ENCODE data around the gene ABHD15.

The ABHD15 gene, protein sequence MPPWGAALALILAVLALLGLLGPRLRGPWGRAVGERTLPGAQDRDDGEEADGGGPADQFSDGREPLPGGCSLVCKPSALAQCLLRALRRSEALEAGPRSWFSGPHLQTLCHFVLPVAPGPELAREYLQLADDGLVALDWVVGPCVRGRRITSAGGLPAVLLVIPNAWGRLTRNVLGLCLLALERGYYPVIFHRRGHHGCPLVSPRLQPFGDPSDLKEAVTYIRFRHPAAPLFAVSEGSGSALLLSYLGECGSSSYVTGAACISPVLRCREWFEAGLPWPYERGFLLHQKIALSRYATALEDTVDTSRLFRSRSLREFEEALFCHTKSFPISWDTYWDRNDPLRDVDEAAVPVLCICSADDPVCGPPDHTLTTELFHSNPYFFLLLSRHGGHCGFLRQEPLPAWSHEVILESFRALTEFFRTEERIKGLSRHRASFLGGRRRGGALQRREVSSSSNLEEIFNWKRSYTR

DNA sequence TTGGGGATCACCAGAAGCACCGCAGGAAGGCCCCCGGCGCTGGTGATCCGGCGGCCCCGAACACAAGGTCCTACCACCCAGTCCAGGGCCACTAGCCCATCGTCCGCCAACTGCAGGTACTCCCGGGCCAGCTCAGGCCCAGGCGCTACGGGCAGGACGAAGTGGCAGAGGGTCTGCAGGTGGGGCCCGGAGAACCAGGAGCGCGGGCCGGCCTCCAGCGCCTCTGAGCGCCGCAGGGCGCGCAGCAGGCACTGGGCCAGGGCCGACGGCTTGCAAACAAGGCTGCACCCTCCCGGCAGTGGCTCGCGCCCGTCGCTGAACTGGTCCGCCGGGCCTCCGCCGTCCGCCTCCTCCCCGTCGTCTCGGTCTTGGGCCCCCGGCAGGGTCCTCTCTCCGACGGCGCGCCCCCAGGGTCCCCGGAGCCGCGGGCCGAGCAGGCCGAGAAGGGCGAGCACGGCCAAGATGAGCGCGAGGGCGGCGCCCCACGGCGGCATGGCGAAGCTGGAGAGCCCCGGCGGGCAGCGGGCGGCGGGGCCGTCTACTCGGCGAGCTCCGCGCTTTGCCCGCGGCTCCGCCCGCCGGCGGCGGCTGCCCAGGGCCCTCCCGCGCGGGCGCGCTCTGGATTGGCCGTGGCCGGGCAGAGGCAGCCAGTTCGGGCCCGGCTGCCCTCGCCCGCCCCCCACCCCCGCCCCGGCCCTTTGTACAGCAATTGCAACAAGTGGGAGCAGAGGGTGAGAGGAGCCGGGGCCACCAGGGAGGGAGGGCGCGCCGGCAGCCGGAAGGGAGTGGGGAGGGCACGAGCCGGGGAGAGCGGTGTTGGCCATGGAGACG, at the start of gene ABHD15:
TSS of gene ABHD15 (minus strand) at position 565 of the 831 bp plus-strand sequence. CDS start at position 494, 71 bp downstream.
- DNase-seq (ENCODE audit: low read depth) = no peak

DNA sequence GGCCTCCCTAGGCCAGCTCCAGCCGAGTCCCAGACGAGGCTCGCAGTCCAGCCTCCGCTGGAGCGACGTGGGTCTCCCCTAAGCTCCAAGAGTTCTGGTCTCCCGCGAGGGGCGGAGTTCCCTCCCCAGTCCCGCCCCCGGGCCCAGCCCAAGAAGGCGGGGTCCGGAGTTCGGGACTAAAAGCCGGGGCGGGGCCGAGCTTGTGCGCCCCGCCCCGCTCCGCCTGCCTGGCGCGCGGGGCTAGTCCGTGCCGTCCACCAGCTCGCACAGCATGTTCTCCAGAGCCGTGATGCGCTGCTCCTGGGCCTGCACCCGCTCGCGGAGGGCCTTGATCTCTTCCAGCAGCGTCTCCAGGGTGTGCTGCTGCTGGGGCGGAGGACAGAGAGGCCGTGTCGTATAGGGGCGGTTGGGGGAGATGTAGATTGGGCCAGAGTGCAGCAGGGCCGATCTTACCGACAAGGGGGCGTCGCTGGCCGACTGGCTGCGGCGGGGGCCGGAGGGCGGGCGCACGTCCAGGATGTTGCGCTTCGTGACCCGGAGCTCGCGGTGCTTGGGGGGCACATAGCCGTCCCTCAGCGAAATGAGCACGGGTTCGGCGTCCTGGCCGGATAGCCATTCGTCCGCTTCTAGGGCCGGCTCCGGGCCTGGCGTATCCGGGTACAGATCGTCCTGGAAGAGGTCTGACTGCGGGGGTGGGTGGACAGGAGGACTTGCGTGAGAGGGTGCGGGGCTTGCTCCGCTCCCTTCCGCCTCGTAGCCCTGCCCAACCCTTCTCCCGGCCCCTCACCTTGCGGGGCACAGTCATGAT, 48.9 kb upstream of the ABHD15 start:
- DNase-seq (ENCODE audit: low read depth) = no peak

DNA sequence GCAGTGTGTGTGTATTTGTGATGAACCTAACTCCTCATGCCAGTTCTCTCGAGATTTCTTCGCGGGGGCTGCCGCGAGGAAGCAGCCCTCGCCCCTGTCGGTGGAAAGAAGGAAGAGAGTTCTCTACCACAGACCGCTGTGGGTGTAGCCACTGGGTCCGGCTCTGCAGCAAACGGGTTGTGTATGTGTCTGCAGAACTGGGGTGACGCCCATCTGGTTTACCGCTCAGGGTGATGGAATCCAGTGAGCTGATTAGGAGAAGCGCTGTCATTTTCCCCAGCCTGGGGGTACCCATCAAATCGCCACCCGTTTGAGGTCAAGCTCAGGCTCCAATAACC, 48.2 kb upstream of the ABHD15 start:
- DNase-seq (ENCODE audit: low read depth) = no peak

DNA sequence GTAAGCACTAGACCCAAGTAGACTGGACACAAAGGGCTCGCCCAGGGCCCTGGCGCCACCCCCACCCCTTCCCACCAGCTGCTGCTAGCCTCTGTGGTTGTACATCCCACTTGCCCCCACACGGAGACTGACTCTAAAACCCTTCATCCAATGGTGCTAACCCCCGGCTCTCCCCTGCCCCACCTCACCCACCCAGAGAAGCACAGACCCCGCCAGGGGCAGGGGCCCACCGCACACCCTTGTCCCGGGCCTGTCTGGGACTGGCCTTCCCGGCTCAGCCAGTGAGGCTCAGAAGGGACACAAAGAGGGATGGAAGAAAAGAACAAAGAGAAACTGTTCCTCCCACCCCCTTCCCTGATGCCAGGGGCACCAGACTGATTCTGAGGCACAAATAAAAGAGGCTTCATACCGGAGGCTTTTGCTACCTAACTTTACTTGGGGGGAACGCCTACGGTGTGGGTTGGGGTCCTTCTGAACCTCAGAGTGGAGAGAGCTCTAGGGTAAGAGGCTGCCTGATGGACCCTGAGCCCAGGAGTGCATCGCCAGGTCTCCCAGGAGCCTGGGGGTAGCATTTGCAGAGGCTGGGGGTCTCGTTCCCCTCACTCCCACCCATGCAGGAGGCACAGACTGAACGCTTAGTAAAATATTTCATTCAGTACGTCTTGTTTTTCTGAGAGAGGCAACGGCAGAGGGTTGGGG, 47.7 kb upstream of the ABHD15 start:
- DNase-seq (ENCODE audit: low read depth) = no peak

DNA sequence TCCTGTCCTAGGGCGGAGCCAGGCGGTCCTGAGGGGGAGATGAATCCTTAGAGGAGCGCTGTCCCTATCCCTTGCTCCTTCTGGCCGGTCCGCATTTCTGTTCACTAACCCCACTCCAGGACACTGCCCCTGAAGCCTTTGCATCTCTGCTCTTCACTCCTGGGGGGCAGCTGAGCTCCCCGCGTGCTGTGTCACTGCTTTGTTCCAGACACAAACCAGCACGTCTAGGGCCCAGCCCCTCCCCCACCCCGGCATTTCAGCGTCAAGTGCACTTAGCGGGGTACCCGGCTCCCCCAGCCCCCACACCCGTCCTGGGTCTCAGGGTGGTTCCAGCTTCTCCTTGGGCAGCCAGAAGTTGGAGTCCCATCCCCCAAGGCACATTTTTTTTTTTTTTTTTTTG, 47.0 kb upstream of the ABHD15 start:
- no peak for DNase-seq (ENCODE audit: low read depth)

DNA sequence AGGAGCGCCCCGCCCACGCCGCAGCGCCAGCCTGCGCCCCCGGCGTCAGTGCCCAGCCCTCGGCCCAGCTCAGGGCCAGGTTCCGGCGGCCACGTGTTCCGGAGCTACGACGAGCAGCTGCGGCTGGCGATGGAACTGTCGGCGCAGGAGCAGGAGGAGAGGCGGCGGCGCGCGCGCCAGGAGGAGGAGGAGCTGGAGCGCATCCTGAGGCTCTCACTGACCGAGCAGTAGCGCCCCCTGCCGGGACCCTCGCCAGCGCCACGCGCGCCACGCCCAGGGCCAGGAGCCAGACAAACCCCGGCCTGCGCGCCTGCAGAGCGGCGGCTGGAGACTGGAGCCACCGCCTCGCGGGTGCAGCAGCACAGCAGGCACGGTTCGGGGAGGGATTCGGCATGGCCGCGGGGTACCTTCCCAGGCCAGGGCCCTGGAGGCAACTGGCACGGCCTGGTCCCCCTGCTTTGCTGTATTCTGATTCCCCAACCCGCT, 46.6 kb upstream of the ABHD15 start:
- no peak for DNase-seq (ENCODE audit: low read depth)

DNA sequence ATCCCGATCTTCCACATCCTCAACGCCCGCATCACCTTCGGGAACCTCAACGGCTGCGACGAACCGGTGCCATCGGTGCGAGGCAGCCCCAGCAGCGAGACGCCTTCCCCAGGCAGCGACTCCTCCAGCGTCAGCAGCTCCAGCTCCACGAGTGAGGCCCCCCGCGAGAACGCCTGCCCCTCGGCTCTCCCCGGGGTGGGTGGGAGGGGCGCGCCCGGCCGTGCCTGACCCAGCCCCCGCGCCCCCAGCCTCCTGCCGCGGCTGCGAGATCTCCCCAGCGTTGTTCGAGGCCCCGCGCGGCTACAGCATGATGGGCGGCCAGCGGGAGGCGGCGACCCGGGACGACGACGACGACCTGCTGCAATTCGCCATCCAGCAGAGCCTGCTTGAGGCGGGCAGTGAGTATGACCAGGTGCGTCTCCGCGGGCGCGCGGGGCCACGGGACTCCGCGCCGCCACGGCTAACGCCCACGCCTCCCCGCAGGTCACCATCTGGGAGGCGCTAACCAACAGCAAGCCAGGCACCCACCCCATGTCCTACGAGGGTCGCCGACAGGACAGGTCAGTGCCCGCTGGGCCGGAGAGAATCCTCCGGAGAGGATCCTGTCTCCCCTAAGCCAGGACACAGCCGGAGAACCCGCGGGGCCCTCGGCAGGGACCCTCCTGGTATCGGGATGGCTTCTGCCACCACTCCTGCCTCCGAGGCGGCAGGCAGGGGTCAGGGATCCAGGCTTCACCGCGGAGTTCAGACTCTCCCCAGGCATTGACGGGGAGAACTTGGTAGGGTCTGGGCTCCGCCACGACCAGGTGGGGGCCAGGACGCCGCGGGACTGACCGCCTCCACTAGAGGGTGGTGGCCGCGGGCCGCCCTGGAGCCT, 45.8 kb upstream of the ABHD15 start:
- DNase-seq (ENCODE audit: low read depth) = no peak

DNA sequence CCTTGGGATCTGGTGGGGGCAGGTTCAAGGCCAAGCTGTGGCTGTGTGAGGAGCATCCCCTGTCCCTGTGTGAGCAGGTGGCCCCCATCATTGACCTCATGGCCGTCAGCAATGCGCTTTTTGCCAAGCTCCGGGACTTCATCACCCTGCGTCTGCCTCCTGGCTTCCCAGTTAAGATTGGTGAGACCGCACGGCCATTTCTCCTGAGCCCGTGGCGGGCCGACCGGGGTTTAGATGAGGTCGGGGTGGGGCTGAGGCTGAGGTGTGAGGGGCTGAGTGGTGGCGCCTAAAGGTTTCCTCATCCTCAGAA, 45.2 kb upstream of the ABHD15 start:
- no peak for DNase-seq (ENCODE audit: low read depth)

DNA sequence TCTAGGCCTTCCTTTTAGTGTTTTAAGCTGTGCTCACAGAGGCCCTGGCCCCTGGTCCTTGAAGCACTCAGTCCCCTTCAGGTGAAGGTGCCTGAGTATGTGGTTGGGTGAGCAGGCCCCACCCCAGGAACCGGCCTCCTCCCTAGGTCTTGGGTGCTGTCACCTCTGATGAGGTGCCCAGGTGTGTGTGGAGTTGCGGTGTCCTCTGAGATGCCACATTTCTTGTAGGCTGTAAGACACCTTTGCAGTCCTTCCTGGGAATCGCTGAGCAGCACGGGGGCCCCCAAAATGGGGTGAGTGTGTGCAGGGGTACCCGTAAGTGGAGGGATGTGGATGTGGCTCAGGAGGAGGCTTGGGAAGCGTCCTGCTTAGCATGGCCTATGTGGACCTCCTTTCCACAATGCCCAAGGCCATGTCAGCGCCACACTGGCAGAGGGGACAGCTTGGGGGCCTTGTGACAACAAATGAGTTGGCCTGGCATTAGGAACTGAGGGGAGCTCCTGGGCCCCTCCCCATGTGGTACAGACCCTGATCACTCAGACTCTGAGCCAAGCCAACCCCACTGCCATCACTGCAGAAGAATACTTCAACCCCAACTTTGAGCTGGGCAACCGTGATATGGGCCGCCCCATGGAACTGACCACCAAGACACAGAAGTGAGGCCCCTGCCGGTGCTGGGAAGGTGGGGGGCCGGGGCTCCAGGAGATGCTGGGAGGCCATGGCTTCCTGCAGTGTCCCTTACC, 44.7 kb upstream of the ABHD15 start:
- no peak for DNase-seq (ENCODE audit: low read depth)

DNA sequence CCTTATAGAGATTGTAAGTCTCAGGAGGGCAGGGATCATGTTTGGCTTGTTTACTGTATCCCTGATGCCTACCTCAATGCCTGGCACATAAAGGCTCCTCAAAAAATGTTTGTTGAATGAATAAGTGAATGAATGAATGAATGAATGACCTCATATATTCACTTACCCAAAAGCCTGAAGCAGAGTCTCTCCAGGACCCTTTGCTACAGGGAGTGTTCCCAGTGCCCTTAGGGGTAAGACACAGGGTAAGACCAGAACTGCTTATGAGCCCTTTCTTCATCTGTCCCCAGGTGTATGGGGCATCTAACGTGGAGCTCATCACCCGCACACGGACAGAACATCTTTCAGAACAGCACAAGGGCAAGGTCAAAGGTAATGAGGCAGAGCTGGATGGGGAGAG, 43.6 kb upstream of the ABHD15 start:
- DNase-seq (ENCODE audit: low read depth) = no peak

DNA sequence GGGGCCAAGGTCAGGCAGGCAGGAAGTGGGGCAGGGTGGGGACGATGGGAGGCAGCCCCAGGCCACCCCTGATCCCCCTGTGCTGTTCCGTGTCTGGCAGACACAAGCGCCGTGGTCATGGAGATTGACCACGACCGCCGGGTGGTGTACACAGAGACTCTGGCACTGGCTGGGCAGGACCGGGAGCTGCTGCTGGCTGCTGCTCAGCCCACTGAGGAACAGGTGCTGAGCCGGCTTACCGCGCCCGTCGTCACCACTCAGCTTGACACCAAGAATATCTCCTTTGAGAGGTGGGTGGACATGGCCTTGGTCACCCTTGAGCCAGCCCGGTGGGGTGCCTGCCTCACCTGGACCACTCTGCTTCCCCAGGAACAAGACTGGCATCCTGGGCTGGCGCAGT, 42.1 kb upstream of the ABHD15 start:
- DNase-seq (ENCODE audit: low read depth) = no peak

DNA sequence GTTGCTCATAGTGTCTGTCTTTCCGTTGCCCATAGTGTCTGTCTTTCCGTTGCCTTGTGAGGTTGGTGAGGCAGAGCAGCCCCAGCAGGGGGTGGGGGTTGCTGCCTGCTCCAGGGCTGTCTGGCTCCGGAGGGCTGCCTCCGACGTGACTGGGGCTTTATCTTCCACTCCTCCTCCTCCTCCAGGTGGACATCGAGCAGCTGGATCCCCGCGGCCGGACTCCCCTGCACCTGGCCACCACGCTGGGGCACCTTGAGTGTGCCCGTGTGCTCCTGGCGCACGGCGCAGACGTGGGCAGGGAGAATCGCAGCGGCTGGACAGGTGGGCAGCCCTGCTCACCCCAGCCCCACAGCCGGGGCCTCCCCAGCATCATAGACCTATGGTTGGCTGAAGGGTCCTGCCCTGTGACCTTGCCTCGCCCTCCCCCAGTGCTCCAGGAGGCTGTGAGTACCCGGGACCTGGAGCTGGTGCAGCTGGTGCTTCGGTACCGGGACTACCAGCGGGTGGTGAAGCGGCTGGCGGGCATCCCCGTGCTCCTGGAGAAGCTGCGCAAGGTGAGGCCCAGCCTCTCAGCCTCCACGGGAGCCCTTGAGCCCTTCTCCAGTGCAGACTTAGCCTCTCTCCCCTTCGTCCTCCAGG, 40.8 kb upstream of the ABHD15 start:
- DNase-seq (ENCODE audit: low read depth) = no peak

DNA sequence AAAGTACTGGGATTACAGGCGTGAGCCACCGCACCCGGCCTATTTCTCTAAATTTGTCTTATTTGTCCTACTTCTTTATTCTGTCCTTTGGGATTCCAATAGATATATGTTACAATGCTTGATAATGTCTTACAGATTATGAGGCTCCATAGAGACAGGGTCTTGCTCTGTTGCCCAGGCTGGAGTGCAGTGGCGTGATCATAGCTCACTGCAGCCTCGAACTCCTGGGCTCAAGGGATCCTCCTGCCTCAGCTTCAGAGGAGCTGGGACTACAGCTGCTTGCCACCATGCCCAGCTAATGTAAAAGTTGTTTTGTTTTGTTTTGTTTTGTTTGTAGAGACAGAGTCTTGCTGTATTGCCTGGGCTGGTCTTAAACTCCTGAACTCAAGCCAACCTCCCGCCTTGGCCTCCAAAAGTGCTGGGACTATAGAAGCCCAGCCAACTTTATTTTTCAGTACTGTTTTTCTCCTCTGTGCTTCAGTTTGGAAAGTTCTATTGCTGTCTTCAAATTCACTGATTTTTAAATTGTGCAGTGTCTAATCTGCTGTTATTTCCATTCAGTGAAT, 36.4 kb upstream of the ABHD15 start:
- no peak for DNase-seq (ENCODE audit: low read depth)

DNA sequence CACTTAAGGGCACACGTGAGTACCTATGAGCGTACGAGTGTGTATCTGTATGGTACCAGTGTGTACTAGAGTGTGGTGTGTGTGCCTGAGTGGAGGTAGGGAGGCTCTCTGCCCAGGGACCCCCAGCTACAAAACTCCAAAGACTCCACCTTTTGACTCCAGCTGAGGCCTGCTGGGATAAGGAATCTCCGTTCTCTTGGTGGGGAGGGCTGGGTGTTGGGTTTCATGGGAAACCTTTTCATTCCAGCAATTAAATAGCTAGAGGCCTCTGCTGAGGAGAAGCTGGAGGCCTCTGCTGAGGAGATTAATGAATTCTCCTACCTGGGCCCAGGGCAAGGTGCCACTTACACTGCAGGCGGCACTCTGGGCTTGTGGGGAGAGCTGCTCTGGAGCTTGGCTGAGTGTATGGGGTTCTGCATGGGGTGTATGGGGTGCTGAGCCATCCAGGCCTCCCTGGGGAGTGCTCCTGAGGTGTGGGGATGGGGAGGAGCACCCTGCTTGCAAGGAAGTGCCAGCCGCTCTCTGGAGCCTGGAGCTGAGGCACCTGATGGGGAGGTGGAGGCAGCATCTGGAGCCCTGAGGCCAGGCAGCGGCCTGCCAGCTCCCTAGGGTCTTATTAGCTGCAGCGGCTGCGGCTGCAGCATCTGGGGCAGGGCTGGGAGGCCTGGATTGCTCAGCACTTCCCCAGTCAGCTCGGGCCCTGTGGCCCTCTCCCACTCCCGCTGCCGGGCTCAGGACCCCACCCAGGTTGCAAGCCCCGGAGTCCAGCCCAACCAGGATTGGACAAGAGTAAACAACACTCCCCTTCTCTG, 30.7 kb upstream of the ABHD15 start:
- DNase-seq (ENCODE audit: low read depth) = no peak

DNA sequence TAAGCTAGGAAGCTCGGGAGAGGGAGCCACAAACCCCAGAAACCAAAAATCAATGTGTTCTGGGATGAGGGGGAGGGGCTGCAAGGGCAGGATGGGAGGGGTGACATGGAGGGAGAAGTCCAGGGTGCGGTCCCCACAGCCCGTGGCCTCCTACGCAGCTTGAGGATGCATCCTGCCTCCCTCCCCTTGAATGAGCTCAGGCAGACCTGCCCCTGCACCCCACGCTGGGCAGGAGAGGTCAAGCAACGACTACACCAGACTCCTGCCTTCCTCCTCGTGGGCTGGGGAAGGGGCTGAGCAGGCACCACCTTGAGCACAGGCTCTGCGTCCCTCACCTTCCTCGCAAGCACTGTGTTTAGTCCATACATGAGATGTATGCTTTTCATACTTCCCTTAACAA, 30.0 kb upstream of the ABHD15 start:
- DNase-seq (ENCODE audit: low read depth) = no peak

DNA sequence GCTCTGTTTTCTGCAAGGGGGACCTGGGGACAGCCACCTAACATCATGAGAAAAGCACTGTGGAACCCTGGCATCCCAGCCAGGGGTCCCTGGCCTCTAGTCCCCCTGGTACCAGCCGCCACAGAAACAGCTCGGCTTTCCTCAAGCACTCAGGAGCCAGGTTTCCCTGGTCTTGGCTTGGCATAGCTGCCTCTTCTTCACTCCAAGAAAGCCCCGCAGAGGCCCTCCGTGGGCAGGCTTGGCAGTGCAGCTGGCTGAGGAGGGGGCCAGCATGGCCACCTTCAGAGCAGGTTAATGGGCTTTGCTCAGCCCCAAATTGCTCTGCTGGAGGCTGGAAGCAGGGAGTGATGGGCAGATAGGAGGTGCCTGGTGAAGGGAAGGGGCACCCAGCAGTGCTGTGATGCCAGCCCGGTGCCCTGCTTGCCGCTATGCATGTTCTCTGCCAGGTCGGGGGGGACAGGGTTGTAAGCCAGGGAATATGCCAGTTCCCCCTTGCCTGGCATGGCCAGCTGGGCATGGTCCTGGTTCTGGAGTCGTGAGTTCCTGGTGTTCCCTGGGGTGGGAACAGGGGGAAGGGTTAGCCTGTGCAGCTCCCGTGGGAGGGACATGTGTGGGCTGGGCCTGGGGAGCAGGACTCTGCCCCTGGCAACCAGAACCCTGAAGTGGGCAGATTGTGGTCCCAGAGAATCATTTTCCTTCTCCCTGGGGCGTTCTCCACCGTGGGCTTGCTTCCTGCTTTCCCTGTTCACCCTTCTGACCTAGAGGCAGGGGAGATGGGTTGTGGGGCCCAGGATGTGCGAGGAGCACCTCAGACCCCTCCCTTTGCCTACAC, 29.3 kb upstream of the ABHD15 start:
- DNase-seq (ENCODE audit: low read depth) = no peak

DNA sequence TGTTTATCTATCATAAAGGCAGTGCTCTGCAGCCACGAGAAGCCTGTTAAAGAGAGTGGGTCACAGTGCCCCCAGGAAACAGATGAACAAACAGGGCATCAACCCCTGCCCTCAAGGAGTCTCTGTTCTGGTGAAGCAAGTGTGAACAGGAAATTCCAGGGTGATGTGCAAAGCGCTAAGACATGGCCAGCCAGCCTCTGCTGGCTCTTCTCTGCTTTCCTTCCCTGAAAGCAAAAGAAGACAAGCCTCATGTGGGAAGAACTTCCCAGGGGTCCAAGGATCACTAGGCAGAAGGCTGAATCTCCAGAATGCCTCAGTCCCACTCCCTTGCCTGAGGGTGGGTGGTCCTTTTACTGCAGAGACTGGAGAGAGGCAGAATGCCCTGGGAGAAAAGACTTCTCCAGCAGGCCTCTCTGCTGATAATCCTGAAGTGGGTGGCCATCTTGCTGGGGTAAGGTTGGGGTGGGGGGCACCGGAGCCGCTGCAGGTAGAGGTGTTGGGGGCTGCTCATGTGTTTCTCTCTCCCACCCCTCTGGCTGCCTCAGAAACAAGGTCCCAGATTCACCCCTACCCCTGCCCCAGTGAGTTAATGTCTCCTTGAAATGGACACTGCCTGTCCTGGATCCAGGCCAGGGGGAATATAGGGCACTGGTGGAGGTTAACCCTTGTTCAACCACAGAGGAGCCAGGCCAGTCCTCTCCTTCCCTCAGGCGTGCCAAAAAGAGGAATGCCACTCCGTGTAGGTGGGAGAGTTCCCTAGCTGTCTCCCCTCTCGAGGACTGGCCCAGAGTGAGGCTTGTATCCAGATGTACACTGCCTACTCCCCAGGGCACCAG, 28.5 kb upstream of the ABHD15 start:
- DNase-seq (ENCODE audit: low read depth) = no peak

Measured in HS-5 (cell line).